HG03565 (cell line): ENCODE data around the gene GFY.

Experiments used
- ATAC-seq: cut with Tn5 transposase; IDR thresholded peaks from one replicate; pipeline ENCODE4 v1.9.1; 2021; ENCODE audit warnings: mild to moderate bottlenecking, moderate library complexity; ENCODE audit not compliant: unreplicated experiment

The GFY gene

GRCh38 chr19:49425178-49425577 is at the start of gene GFY:
Gene GFY (plus strand): TSS chr19:49425388. CDS start chr19:49426431, 1,043 bp downstream.
- no peak for ATAC-seq

GRCh38 chr19:49378512-49378911 is 46.7 kb upstream of the GFY start:
- ATAC-seq: no peak

- no peak for ATAC-seq
Measured at GRCh38 chr19:49380391-49380790, 44.8 kb upstream of the GFY start.

- no peak for ATAC-seq
Measured at GRCh38 chr19:49382639-49383038, 42.5 kb upstream of the GFY start.

- no peak for ATAC-seq
Measured at GRCh38 chr19:49383599-49383998, 41.6 kb upstream of the GFY start.

- ATAC-seq: no peak
Measured at GRCh38 chr19:49387936-49388372, 37.2 kb upstream of the GFY start, which contains the start of gene KASH5. Gene KASH5 (plus strand): TSS chr19:49388249. CDS start chr19:49390884, 2,635 bp downstream.

GRCh38 chr19:49389406-49389805 is 35.8 kb upstream of the GFY start:
- ATAC-seq: no peak

GRCh38 chr19:49390131-49390928 is 34.9 kb upstream of the GFY start:
- ATAC-seq: no peak

- ATAC-seq: no peak
Measured at GRCh38 chr19:49390929-49391359, 34.2 kb upstream of the GFY start.

GRCh38 chr19:49391581-49392399 is 33.4 kb upstream of the GFY start:
- ATAC-seq: no peak

GRCh38 chr19:49393881-49394280 is 31.3 kb upstream of the GFY start:
- ATAC-seq: no peak

- no peak for ATAC-seq
Measured at GRCh38 chr19:49395581-49396407, 29.4 kb upstream of the GFY start.

- ATAC-seq: no peak
Measured at GRCh38 chr19:49396738-49397505, 28.3 kb upstream of the GFY start.

GRCh38 chr19:49398001-49398615 is 27.1 kb upstream of the GFY start:
- ATAC-seq: no peak

- no peak for ATAC-seq
Measured at GRCh38 chr19:49398931-49399330, 26.3 kb upstream of the GFY start.

GRCh38 chr19:49400029-49400428 is 25.2 kb upstream of the GFY start:
- ATAC-seq: no peak

GRCh38 chr19:49403404-49404187 is 21.6 kb upstream of the GFY start:
- no peak for ATAC-seq

GRCh38 chr19:49407079-49407478 is 18.1 kb upstream of the GFY start:
- no peak for ATAC-seq

GRCh38 chr19:49407482-49408015 is 17.6 kb upstream of the GFY start:
- no peak for ATAC-seq
